Measurements from ENCODE around the gene CXorf51A.
"Not testable (repeated sequence)": the region's sequence is repeated elsewhere in the genome, so short reads cannot be mapped to it uniquely, and the experiment has no call there.

CXorf51A gene

GRCh38 chrX:146814644-146815043 lies at the start of gene CXorf51A:
CXorf51A (minus strand) TSS chrX:146814744; CDS start chrX:146814723, 21 bp downstream.
- not testable (repeated sequence) for DNase-seq (ENCODE audit: extremely low read depth in 1 of 2, low read depth in 1 of 2)

DNA sequence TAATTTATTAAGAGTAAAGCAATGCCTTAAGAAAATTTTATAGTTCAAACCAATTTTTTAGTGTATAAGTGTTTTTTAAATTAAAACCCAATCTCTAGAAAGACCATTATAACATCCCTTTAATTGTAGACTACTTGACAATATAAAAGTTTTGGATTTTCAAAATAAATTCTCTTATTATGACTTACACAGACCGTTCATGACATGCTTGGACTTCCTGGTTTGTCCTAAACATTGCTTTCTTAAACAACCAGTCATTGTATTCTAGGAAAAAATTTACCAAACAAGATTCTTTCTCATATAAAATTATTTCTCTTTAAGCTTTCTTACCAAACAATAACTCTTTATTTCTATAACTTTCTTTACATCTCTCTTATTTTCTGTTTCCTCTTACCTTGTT lies 49.0 kb upstream of the CXorf51A start:
- DNase-seq (ENCODE audit: extremely low read depth in 1 of 2, low read depth in 1 of 2), result no peak

GRCh38 chrX:146854281-146854680 lies 39.7 kb upstream of the CXorf51A start:
- DNase-seq (ENCODE audit: extremely low read depth in 1 of 2, low read depth in 1 of 2), result no peak

- DNase-seq (ENCODE audit: extremely low read depth in 1 of 2, low read depth in 1 of 2), result no peak
Observed at GRCh38 chrX:146831994-146832393, 17.4 kb upstream of the CXorf51A start.

- not testable (repeated sequence) for DNase-seq (ENCODE audit: extremely low read depth in 1 of 2, low read depth in 1 of 2)
Observed at GRCh38 chrX:146809471-146809870, 5.1 kb downstream of the CXorf51A start, which contains the start of gene CXorf51B. CXorf51B (plus strand) TSS chrX:146809771; CDS start chrX:146809792, 21 bp downstream.
